Colon (tissue), 2 donors: Measurements from ENCODE around the gene UQCRC2.
"Not testable (repeated sequence)": the region's sequence is repeated elsewhere in the genome, so short reads cannot be mapped to it uniquely, and the experiment has no call there.

Source experiments
- FAIRE-seq: peaks from 2 replicates; lab custom pipeline; 2012; peaks lifted over from hg19 to GRCh38; lab: Jason Lieb, UNC
- donor health status: control.
- donor health status: control.

UQCRC2 gene

GRCh38 chr16:21982108-21982507 lies 28.9 kb downstream of the UQCRC2 start:
- FAIRE-seq: no peak

GRCh38 chr16:21984062-21984461 lies 30.9 kb downstream of the UQCRC2 start:
- no peak for FAIRE-seq

GRCh38 chr16:21985524-21985923 lies 32.4 kb downstream of the UQCRC2 start:
- FAIRE-seq: no peak

GRCh38 chr16:21986692-21987246 lies 33.6 kb downstream of the UQCRC2 start:
- FAIRE-seq: no peak

GRCh38 chr16:21987498-21987897 lies 34.3 kb downstream of the UQCRC2 start:
- no peak for FAIRE-seq

- no peak for FAIRE-seq
These were observed 36.0 kb downstream of the UQCRC2 start for GRCh38 chr16:21989133-21989532.

- FAIRE-seq: no peak
These were observed 36.6 kb downstream of the UQCRC2 start for GRCh38 chr16:21989751-21990150.

GRCh38 chr16:21990381-21990944 lies 37.3 kb downstream of the UQCRC2 start:
- FAIRE-seq: no peak

- no peak for FAIRE-seq
These were observed 38.5 kb downstream of the UQCRC2 start for GRCh38 chr16:21991621-21992020.

- FAIRE-seq: no peak
These were observed 41.8 kb downstream of the UQCRC2 start for GRCh38 chr16:21994856-21995465.

- no peak for FAIRE-seq
These were observed 43.9 kb downstream of the UQCRC2 start for GRCh38 chr16:21996923-21997696.

- FAIRE-seq: no peak
These were observed 44.7 kb downstream of the UQCRC2 start for GRCh38 chr16:21997697-21998480.

- no peak for FAIRE-seq
These were observed 48.4 kb downstream of the UQCRC2 start for GRCh38 chr16:22001591-22001990.

- not testable (repeated sequence) for FAIRE-seq
These were observed 48.9 kb downstream of the UQCRC2 start for GRCh38 chr16:22002047-22002446.

GRCh38 chr16:22003195-22003594 lies 50.0 kb downstream of the UQCRC2 start:
- no peak for FAIRE-seq

GRCh38 chr16:22004341-22004740 lies 51.2 kb downstream of the UQCRC2 start:
- no peak for FAIRE-seq

- FAIRE-seq: no peak
These were observed 52.6 kb downstream of the UQCRC2 start for GRCh38 chr16:22005746-22006145.

GRCh38 chr16:22006636-22007035 lies 53.5 kb downstream of the UQCRC2 start:
- FAIRE-seq: no peak

- FAIRE-seq: no peak
These were observed 54.0 kb downstream of the UQCRC2 start for GRCh38 chr16:22007159-22007508.

GRCh38 chr16:22007509-22008214 lies 54.5 kb downstream of the UQCRC2 start, which contains the start of gene MOSMO:
Gene MOSMO, plus strand, starts transcription at chr16:22008111. Its CDS starts 191 bp downstream, at chr16:22008302.
- no peak for FAIRE-seq

GRCh38 chr16:22008215-22009059 lies 55.3 kb downstream of the UQCRC2 start:
- FAIRE-seq: no peak
